Raji (cell line): ENCODE data around the gene KCNH2.

Experiments used
- POLR2A ChIP-seq: IDR thresholded peaks from 2 replicates; pipeline ENCODE4 v1.6.1; 2011; ENCODE audit warnings: low read depth, low read length, control low read depth; ENCODE audit not compliant: insufficient read depth

Gene KCNH2

DNA sequence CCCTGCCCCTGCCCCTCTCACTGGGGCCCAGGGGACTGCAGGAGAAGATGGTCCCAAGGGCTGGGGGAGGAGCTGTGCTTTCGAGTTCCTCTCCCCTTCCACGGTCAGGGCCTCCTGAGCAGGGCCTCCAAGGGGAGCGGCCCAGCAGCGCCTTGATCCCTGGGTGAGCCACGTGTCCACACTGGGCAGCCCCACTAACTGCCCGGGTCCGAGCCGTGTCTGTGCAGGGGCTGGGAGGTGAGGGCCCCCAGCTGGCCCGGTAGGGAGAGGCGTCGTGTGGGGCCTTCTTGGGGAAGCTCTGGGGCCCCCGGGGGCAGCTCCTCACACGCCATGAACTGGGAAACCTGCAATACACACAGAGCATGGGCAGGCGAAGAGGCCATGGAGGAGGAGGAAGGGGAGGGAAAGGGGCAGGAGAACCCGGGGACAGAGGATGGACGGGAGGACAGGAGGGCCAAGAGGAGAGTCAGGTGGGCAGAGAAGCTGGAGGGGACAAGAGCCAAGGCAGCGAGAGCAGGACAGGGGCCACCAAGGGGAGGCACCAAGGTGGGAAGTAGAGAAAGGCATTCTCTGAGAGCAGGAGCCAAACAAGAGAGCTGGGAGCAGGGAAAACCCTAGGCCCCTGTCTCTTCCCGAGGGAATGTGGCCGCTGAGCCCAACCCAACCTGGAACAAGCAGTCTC lies 32.8 kb downstream of the KCNH2 start:
- no peak for TF ChIP-seq POLR2A

DNA sequence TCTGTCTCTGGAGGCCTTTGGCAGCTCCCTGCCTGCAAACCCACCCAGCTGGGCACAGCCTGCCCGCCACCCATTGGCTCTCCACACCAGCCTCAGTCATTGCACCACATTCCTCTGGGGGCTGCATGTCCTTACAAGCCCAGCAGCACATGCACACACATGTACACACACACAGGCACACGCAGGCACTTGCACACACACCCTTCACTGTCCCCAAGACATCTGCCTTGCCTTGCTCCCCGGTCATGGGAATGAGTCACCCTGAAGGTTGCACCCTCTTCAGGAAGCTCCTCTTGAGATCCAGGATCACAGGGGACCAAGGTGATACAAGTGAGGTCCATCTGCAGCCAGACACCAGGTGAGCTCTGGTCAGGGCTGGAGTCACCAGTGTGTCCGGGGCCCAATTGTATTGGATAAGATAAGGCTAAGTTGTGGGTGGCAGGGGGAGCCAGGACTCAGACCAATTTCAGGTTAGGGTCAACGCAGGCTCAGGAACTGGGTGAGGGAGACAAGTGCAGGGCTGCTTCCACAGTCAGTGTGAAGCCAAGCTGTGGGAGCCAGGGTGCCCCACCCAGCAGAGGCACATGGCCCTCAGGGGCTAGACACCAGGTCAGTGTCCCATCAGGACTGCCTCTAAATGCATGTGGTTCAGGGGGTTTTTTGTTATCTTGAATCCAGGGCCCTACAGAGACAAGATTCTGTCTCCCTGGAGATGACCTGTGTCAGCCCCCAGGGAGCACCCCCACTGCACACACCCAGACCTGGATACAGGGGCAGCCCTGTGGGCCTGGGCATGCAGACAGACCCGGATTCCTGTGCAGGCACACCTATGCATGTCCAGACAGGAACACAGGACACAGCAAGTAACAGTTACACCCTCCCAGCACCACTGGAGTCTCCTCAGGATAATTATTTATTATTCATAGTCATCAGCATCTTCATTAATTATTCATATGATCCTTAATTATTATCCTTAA lies 33.8 kb downstream of the KCNH2 start:
- no peak for TF ChIP-seq POLR2A

DNA sequence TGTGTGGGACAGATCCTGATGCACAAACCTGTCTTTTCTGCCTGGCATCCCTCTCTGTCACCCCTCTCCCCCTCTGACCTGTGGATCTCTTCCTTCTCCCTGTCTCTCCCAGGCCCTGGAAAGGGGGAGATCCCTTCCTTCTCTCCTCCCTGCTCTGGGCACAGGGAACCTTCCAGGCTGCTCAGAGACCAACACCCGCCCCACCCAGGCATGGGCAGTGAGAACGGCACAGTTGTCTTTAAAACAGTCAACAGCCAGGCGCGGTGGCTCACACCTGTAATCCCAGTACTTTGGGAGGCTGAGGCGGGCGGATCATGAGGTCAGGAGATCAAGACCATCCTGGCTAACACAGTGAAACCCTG lies 34.7 kb downstream of the KCNH2 start:
- TF ChIP-seq POLR2A: no peak

DNA sequence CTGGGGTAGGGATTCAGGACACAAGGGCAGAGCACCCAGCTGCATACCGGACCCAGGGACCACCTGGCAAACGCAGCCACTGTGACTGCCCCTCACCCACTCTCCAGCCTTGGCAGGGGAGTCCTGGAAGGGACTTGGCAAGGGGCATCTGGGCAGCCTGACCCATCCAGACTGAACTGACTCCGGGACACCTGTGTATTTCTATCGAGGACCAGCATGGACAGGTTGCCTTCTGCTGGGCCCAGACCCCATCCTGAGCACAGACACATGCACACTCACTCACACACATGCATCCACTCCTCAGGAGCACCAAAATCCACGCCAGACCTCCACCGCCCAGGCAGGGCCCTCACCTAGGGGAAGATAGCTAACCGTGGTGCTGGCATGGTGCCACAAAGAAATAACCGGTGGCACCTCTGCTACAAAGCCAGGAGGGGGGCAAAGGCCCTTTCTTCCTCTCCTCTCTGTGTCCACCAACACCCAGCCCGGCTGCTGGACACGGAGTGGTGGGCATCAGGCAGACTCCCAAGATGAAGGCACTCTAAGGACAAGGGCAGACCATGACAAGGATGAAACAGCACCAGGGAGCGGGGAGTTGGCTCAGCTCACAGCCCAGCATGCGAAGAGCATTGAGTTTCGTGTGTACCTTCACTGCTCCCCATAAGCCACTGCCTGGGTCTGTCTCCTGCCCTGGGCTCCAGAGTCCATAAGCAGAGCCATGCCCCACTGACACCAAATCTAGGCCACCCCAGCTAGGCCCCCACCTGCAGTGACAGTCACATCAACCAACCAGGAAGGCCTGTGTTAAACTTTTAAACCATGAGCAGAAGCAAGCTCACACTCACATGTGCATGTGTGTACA lies 35.3 kb downstream of the KCNH2 start:
- no peak for TF ChIP-seq POLR2A

GRCh38 chr7:150942001-150942590 lies 36.0 kb downstream of the KCNH2 start:
- TF ChIP-seq POLR2A: no peak

- TF ChIP-seq POLR2A: no peak
Observed at GRCh38 chr7:150941351-150942000, 36.6 kb downstream of the KCNH2 start.

- TF ChIP-seq POLR2A: no peak
Observed at GRCh38 chr7:150940431-150941102, 37.6 kb downstream of the KCNH2 start.

- no peak for TF ChIP-seq POLR2A
Observed at GRCh38 chr7:150939466-150939865, 38.7 kb downstream of the KCNH2 start.

GRCh38 chr7:150939052-150939451 lies 39.1 kb downstream of the KCNH2 start:
- TF ChIP-seq POLR2A: no peak

- TF ChIP-seq POLR2A: no peak
Observed at GRCh38 chr7:150938566-150938965, 39.6 kb downstream of the KCNH2 start.

GRCh38 chr7:150937848-150938561 lies 40.1 kb downstream of the KCNH2 start:
- no peak for TF ChIP-seq POLR2A

DNA sequence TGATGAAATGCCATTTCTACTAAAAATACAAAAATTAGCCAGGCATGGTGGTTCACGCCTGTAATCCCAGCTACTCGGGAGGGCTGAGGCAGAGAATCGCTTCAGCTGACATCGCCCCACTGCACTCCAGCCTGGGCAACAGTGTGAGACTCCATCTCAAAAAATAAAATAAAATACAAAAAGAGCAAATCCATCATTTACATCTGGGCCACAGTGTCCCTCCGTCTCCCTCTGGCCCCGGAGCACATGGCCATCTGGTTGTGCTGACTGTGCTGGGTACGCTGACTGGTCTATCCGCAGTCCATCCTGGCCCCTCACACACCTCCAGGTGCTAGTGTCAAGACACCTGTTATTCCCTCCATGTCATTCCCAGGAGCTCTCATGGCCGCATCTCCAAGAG lies 42.1 kb downstream of the KCNH2 start:
- TF ChIP-seq POLR2A: no peak

DNA sequence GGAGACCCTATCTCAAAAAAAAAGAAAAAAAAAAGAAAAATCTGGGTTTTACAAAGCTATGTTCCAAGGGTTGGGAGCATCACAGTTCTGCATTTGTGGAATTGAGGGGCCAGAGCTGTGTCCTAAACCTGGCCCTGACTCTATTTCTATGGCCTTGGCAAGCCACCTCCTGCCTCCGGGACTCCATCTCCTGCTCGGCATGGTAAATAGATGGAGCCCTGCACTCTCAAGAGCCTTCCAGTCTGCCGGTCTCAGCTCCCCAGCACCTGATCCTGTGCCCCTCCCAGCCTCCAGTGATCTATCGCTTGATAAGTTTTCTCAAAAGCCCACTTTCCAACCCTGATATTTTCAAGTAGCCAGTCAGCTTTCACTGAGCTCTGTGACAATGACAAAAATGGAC lies 43.0 kb downstream of the KCNH2 start:
- TF ChIP-seq POLR2A: no peak
